Measurements from ENCODE around the gene MAVS. TPM values are rescaled to one million over a fixed set of nuclear protein-coding genes. Genes with fewer than 3 reads are reported as not detected.

Gene MAVS
- total and polyA plus RNA-seq, 2 experiments from 2014 or later = 15.6 to 24.7 TPM

DNA sequence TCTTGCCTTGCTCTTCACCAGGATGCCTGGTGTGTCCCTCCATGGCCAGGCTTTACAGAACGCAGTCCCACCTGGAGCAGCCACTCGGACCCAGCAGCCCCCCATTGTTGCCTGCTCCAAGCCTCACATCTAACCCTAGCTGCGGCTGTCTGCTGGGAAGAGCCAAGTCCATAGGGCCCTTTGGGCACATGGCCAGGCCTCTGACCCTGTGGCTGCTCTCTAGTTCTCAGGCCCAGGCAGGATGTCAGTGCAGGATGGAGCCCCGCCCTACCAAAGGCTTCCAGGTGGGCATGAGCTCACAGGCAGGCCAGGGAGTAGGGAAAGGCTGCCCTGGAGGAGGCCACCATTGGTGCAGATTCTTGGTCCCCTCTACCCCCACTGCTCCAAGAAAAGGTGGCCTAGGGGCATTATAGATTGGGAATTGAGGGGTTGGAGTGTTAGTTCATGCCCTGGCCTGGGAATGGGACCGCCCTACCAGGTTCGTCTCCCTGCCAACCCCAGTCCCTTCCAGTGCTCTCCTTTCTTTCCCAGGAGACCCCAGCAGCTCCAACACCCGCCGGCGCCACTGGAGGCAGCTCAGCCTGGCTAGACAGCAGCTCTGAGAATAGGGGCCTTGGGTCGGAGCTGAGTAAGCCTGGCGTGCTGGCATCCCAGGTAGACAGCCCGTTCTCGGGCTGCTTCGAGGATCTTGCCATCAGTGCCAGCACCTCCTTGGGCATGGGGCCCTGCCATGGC is 18.7 kb downstream of the MAVS start:
- H2AFZ ChIP-seq = no peak overlapping the region
- DNase-seq (ENCODE audit: low spot score) = no peak
- H4K20me1 ChIP-seq (ENCODE audit: insufficient read depth, poor library complexity, severe bottlenecking) = no peaks in the 10 kb centered on the region
- no peak overlapping the region for H3K27ac ChIP-seq
- H3K4me2 ChIP-seq = no peak overlapping the region
- no peaks in the 10 kb centered on the region for H3K9me2 ChIP-seq (replicated peaks; ENCODE audit: insufficient read depth)
- H3K27me3 ChIP-seq = no peaks in the 10 kb centered on the region
- WGBS (ENCODE audit: low lambda C conversion rate, missing lambda C conversion rate) = 96% methylated on average over 14 of the region's 14 CpGs
- H3K36me3 ChIP-seq (replicated peaks; ENCODE audit: insufficient read depth, low read depth) = peaks cover 4% of the 10 kb centered on the region
- no peaks in the 10 kb centered on the region for H3K9me3 ChIP-seq (ENCODE audit: low read depth)
- H3K4me1 ChIP-seq (ENCODE audit: insufficient read depth) = no peaks in the 10 kb centered on the region
- no peaks in the 10 kb centered on the region for H3K79me2 ChIP-seq
- TF ChIP-seq, protein P1, sequence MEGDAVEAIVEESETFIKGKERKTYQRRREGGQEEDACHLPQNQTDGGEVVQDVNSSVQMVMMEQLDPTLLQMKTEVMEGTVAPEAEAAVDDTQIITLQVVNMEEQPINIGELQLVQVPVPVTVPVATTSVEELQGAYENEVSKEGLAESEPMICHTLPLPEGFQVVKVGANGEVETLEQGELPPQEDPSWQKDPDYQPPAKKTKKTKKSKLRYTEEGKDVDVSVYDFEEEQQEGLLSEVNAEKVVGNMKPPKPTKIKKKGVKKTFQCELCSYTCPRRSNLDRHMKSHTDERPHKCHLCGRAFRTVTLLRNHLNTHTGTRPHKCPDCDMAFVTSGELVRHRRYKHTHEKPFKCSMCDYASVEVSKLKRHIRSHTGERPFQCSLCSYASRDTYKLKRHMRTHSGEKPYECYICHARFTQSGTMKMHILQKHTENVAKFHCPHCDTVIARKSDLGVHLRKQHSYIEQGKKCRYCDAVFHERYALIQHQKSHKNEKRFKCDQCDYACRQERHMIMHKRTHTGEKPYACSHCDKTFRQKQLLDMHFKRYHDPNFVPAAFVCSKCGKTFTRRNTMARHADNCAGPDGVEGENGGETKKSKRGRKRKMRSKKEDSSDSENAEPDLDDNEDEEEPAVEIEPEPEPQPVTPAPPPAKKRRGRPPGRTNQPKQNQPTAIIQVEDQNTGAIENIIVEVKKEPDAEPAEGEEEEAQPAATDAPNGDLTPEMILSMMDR (IDR thresholded peaks at IDR 0.05; ENCODE audit: poor library complexity) = no peak
- TF ChIP-seq EZH2 (IDR thresholded peaks at IDR 0.05; ENCODE audit: borderline replicate concordance) (no peak), EZH2phosphoT487 (IDR thresholded peaks at IDR 0.05; ENCODE audit: low read depth, severe bottlenecking, unreplicated experiment) (no peak)
- H3K4me3 ChIP-seq = no peak overlapping the region

DNA sequence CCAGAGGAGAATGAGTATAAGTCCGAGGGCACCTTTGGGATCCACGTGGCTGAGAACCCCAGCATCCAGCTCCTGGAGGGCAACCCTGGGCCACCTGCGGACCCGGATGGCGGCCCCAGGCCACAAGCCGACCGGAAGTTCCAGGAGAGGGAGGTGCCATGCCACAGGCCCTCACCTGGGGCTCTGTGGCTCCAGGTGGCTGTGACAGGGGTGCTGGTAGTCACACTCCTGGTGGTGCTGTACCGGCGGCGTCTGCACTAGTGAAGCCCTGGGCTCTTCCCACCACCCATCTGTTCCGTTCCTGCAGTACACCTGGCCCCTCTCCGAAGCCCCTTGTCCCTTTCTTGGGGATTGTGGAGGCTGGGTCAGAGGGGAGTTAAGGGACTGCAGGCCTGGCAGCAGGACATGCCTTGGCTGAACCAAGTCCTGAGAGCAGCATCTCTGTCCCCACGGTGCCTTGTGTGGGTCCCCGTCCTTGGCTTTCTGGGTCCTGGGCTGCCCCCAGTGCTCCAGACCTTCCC is 19.3 kb downstream of the MAVS start:
- no peaks in the 10 kb centered on the region for H3K79me2 ChIP-seq
- DNase-seq (ENCODE audit: low spot score) = no peak
- H3K4me1 ChIP-seq (ENCODE audit: insufficient read depth) = no peaks in the 10 kb centered on the region
- H3K36me3 ChIP-seq (replicated peaks; ENCODE audit: insufficient read depth, low read depth) = peaks cover 4% of the 10 kb centered on the region
- H3K9me2 ChIP-seq (replicated peaks; ENCODE audit: insufficient read depth) = no peaks in the 10 kb centered on the region
- no peak for TF ChIP-seq EZH2phosphoT487 (IDR thresholded peaks at IDR 0.05; ENCODE audit: low read depth, severe bottlenecking, unreplicated experiment)
- TF ChIP-seq, protein P1 (IDR thresholded peaks at IDR 0.05; ENCODE audit: poor library complexity) = no peak
- TF ChIP-seq EZH2 (IDR thresholded peaks at IDR 0.05; ENCODE audit: borderline replicate concordance) = no peak
- 97% methylated on average over 14 of the region's 14 CpGs for WGBS (ENCODE audit: low lambda C conversion rate, missing lambda C conversion rate)
- H2AFZ ChIP-seq = no peak overlapping the region
- no peak overlapping the region for H3K4me2 ChIP-seq
- H4K20me1 ChIP-seq (ENCODE audit: insufficient read depth, poor library complexity, severe bottlenecking) = no peaks in the 10 kb centered on the region
- no peaks in the 10 kb centered on the region for H3K9me3 ChIP-seq (ENCODE audit: low read depth)
- no peak overlapping the region for H3K4me3 ChIP-seq
- H3K27ac ChIP-seq = no peak overlapping the region
- no peaks in the 10 kb centered on the region for H3K27me3 ChIP-seq

DNA sequence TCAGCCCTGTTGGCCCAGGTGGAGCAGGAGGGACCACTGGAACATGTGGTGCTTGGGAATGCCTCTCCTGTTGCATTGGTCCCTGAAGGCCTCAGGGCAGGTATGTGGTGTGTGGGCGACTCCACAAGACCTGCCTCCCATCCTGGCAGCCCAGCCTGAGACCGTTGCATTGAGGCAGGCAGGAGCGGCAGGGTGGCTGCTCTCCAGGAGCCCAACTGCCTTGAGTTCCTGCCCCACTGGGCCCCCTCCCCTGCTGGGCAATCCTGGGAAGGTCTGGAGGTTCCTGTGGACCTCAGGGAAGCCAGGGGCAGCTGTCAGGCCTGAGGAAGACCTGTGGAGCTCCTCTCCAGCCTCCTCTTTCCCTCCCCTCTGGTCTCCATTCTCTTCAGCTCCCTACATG is 19.8 kb downstream of the MAVS start:
- no peak overlapping the region for H2AFZ ChIP-seq
- 68% methylated on average over 3 of the region's 3 CpGs for WGBS (ENCODE audit: low lambda C conversion rate, missing lambda C conversion rate)

More for the DNA sequence above, 19.8 kb downstream of the MAVS start:
- DNase-seq (ENCODE audit: low spot score) = no peak
- Histone ChIP-seq H3K79me2 (no peaks in the 10 kb centered on the region), H3K4me3 (no peak overlapping the region), H4K20me1 (ENCODE audit: insufficient read depth, poor library complexity, severe bottlenecking) (no peaks in the 10 kb centered on the region), H3K4me2 (no peak overlapping the region), H3K27ac (no peak overlapping the region), H3K9me3 (ENCODE audit: low read depth) (no peaks in the 10 kb centered on the region), H3K9me2 (replicated peaks; ENCODE audit: insufficient read depth) (no peaks in the 10 kb centered on the region), H3K4me1 (ENCODE audit: insufficient read depth) (no peaks in the 10 kb centered on the region), H3K36me3 (replicated peaks; ENCODE audit: insufficient read depth, low read depth) (peaks cover 4% of the 10 kb centered on the region), H3K27me3 (no peaks in the 10 kb centered on the region)
- TF ChIP-seq, protein P1 (IDR thresholded peaks at IDR 0.05; ENCODE audit: poor library complexity) = no peak
- TF ChIP-seq EZH2phosphoT487 (IDR thresholded peaks at IDR 0.05; ENCODE audit: low read depth, severe bottlenecking, unreplicated experiment) = no peak
- no peak for TF ChIP-seq EZH2 (IDR thresholded peaks at IDR 0.05; ENCODE audit: borderline replicate concordance)

All from hepatocyte (in vitro differentiated cells).